Ovary (tissue), 9 donors: ENCODE results near the gene TMC8. TPM values are rescaled to one million over a fixed set of nuclear protein-coding genes. Genes with fewer than 3 reads are reported as not detected.

ENCODE experiments used
- DNase-seq, 5 donors: peaks; one replicate each; pipeline ENCODE4 v3.0.0-alpha.2; 2019 to 2020
- H3K27ac ChIP-seq, 2 donors: fragments of 200-600 bp; one replicate each; pipeline versions ENCODE4 v1.5.1 to v1.8.0; 2019 to 2022
- H3K27me3 ChIP-seq: fragments of 200-600 bp; one replicate; pipeline ENCODE4 v1.8.0; 2022
- H3K36me3 ChIP-seq: fragments of 200-600 bp; sonication (generic); one replicate; pipeline ENCODE4 v1.5.1; 2019
- H3K4me1 ChIP-seq: one replicate; pipeline ENCODE4 v1.8.1; 2013; ENCODE audit warnings: mild to moderate bottlenecking, moderate library complexity; ENCODE audit not compliant: insufficient read depth
- H3K4me3 ChIP-seq: fragments of 200-600 bp; sonication (generic); one replicate; pipeline ENCODE4 v1.5.1; 2017
- H3K9me3 ChIP-seq, 2 donors: fragments of 200-600 bp in 1 of 2; sonication (generic) in 1 of 2; one replicate each; pipeline versions ENCODE4 v1.5.1 to v1.8.1; 2013 to 2019; ENCODE audit warnings: mild to moderate bottlenecking in 1 of 2, moderate library complexity in 1 of 2
- EP300 ChIP-seq: sonication (generic); formaldehyde crosslinking; IDR thresholded peaks from one replicate; pipeline ENCODE4 v1.6.1; 2017; ENCODE audit warnings: antibody characterized with exemption
- POLR2A ChIP-seq: fragments of 450-650 bp; IDR thresholded peaks from one replicate; pipeline ENCODE4 v1.6.1; 2017; ENCODE audit warnings: antibody characterized with exemption, mild to moderate bottlenecking, moderate library complexity
- WGBS, 3 donors: extraction: QIAGEN DNeasy Blood & Tissue Kit in 1 of 3; methylation state at CpG; one replicate each; pipeline versions ENCODE4 v1.1.5 to v1.1.7; 2013 to 2017; 5-methylcytosine and 5-hydroxymethylcytosine counted together
- intact Hi-C, 4 donors: fragments of 100-400 bp; cut with DNase I; formaldehyde crosslinking; loops; one replicate each; pipeline versions ENCODE4 v1.11.0 to v1.15.1; 2022 to 2023
- polyA plus RNA-seq, 2 donors: library from polyadenylated mRNA; stranded (reverse); fragments of 200-250 nt in 1 of 2; fragments of 350-450 nt in 1 of 2; fragmentation: Illumina TruSeq in 1 of 2; extraction: RNeasy Lipid Tissue Mini Kit (QIAGEN cat#74804) in 1 of 2; gene quantifications; one replicate each; pipeline ENCODE4 v1.2.3, GENCODE V29; 2013 to 2014
- total RNA-seq, 7 donors: library from RNA; depleted of rRNA in 2 of 7; stranded (reverse); fragments of >200 nt in 2 of 7; fragmentation: NEBNext Ultra II Directional in 3 of 7; extraction: Animal tissue kit (Norgen Biotek cat#: 25700) in 3 of 7; gene quantifications; one replicate each; pipeline versions ENCODE4 v1.1.0 to v1.2.4, GENCODE V29; 2016 to 2023
- TF ChIP-seq, protein P1 (sequence below), 3 donors: fragments of 450-650 bp in 2 of 3; fragments of 200-600 bp in 1 of 3; IDR thresholded peaks; one replicate each; pipeline versions ENCODE4 v1.5.1 to v1.8.0; 2016 to 2022; ENCODE audit warnings: antibody characterized with exemption in 3 of 3, mild to moderate bottlenecking in 1 of 3
- donor health status: DM: no; HTN: no; CAD: no; lungs with moderate emphysema.
- donor health status: DM: no; HTN: no; CAD: no.
- donor health status: Bipolar disorder and iron deficiency.
- donor health status: DM: yes; HTN: yes; CAD: no.
- donor health status: DM: no; HTN: no; CAD: no.
- donor health status: DM: yes; HTN: yes; CAD: no.

TMC8 gene
- total and polyA plus RNA-seq, 9 donors = 0.94 to 4.2 (median 2.4) TPM

DNA sequence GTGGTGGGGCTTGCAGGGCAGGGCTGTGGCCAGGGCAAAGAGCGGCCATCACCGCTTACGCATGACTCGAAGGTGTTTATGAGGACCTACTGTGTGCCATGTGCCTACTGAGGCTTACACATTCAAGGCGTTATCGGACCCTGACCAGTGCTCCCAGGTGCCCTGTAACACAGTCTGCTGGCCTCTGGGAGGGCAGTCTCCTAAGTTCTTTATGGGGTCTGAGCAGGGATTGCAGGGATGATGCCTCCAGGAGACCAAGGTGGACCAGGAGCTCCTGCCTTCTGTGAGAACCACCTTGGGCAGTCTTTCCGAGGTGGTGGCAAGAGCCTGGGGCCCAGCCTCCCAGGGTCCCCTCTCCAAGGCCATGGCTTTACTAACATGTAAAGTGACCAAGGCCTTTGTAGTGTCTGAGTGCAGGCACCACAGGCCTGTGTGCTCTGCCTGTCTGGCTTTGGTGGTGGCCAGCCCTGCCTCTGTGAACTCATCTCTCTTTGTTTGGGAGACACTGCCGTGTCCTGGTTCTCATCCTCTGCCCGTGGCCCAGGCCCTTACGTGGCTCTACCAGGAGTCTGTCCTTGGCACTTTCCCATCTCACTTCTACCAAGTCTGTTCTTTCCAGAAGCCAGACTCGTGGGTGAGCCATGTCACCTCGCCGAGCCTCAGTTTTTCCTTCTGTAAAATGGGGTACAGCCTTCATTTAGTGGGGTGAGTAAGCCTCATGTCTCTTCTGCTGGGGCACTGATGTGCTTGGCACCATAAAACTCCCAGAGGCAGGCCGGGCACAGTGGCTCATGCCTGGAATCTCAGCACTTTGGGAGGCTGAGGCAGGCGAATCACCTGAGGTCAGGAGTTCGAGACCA is 34.4 kb downstream of the TMC8 start:
- Histone ChIP-seq H3K27me3 (no peaks in the 10 kb centered on the region), H3K36me3 (no peaks in the 10 kb centered on the region), H3K9me3 (no peaks in the 10 kb centered on the region), H3K27ac (no peak overlapping the region), H3K4me1 (peaks cover 5% of the 10 kb centered on the region), H3K4me3 (no peak overlapping the region)
- TF ChIP-seq, protein P1, sequence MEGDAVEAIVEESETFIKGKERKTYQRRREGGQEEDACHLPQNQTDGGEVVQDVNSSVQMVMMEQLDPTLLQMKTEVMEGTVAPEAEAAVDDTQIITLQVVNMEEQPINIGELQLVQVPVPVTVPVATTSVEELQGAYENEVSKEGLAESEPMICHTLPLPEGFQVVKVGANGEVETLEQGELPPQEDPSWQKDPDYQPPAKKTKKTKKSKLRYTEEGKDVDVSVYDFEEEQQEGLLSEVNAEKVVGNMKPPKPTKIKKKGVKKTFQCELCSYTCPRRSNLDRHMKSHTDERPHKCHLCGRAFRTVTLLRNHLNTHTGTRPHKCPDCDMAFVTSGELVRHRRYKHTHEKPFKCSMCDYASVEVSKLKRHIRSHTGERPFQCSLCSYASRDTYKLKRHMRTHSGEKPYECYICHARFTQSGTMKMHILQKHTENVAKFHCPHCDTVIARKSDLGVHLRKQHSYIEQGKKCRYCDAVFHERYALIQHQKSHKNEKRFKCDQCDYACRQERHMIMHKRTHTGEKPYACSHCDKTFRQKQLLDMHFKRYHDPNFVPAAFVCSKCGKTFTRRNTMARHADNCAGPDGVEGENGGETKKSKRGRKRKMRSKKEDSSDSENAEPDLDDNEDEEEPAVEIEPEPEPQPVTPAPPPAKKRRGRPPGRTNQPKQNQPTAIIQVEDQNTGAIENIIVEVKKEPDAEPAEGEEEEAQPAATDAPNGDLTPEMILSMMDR (IDR thresholded peaks at IDR 0.05) = no peak
- no peak for TF ChIP-seq POLR2A
- no peak for TF ChIP-seq EP300
- WGBS, 3 donors = 84 to 97% (median 88%) methylated on average over 16 of the region's 16 CpGs
- DNase-seq = no peak
- intact Hi-C loops = no loop called here

DNA sequence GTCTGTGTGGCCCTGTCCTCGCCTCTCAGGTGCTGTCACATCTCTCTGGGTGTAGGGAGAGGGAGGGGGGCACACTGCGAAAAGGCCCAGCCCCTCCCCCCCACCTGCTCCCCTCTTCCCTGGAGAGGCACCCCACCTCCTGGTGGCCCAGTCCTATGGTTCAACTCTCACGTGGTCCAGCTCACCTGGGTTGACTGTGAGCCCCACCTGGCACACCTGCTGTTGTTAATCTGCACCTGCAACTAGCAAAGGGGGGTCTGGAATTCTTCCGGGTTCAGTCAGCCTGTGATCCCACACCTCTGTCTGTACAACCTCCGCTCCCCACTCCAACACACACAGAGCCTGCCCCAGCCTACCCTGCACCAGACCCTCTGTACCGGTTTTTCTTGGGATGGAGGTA is 35.8 kb downstream of the TMC8 start:
- no peak overlapping the region for H3K27ac ChIP-seq
- no peaks in the 10 kb centered on the region for H3K36me3 ChIP-seq
- peaks cover 5% of the 10 kb centered on the region for H3K4me1 ChIP-seq
- TF ChIP-seq POLR2A (no peak), EP300 (no peak)
- TF ChIP-seq, protein P1 (IDR thresholded peaks at IDR 0.05) = no peak
- no peaks in the 10 kb centered on the region for H3K9me3 ChIP-seq
- intact Hi-C loops = no loop called here
- DNase-seq = no peak
- 62 to 72% (median 66%) methylated on average over 6 of the region's 6 CpGs for WGBS, 3 donors
- no peaks in the 10 kb centered on the region for H3K27me3 ChIP-seq
- no peak overlapping the region for H3K4me3 ChIP-seq

DNA sequence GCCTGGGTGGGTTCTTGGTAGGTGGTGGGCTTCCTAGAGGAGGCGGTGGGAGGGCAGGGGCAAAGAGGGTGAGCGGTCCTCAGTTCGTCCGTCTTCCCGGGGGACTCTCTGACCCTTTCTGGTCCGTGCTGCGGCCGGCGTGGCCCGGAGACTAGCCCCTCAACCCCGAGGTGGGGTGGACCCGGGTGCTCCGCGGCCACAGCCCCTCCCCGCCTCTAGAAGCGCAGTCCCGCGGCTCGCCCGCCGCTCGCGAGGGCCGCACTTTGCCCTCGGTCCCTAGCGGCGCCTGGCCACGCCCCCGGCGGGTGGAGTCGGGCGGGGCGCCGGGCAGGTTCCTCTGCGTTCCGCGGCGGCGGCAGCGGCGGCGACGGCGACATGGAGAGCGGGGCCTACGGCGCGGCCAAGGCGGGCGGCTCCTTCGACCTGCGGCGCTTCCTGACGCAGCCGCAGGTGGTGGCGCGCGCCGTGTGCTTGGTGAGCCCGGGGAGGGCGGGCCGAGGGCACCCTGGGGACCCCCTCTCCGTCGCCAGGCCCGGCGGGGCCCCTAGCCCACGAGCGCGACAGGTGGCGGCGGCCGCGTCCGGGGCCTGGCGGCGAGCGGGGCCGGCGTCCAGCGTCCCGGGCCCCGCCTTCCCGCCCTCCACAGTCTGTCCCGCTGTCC is 37.8 kb downstream of the TMC8 start, which contains the start of gene SYNGR2:
Gene SYNGR2 (plus strand): TSS at position 340 of the 661 bp plus-strand sequence. CDS start 36 bp downstream, at position 376.
- DNase-seq = peak; percentile 76 to 84 (median 80)
- no peaks in the 10 kb centered on the region for H3K27me3 ChIP-seq
- intact Hi-C loops = no loop called here
- H3K9me3 ChIP-seq = no peaks in the 10 kb centered on the region
- 0 to 1% (median 0%) methylated on average over 38 to 84 of the region's 84 CpGs for WGBS, 3 donors
- peaks cover 17% of the 10 kb centered on the region for H3K4me1 ChIP-seq
- H3K4me3 ChIP-seq = peak within 1 kb of the TSS; percentile 78
- no peaks in the 10 kb centered on the region for H3K36me3 ChIP-seq
- TF ChIP-seq, protein P1 (IDR thresholded peaks at IDR 0.05) = no peak
- TF ChIP-seq POLR2A = peak; percentile 79
- H3K27ac ChIP-seq = peak within 1 kb of the TSS; percentile 91 to 95

DNA sequence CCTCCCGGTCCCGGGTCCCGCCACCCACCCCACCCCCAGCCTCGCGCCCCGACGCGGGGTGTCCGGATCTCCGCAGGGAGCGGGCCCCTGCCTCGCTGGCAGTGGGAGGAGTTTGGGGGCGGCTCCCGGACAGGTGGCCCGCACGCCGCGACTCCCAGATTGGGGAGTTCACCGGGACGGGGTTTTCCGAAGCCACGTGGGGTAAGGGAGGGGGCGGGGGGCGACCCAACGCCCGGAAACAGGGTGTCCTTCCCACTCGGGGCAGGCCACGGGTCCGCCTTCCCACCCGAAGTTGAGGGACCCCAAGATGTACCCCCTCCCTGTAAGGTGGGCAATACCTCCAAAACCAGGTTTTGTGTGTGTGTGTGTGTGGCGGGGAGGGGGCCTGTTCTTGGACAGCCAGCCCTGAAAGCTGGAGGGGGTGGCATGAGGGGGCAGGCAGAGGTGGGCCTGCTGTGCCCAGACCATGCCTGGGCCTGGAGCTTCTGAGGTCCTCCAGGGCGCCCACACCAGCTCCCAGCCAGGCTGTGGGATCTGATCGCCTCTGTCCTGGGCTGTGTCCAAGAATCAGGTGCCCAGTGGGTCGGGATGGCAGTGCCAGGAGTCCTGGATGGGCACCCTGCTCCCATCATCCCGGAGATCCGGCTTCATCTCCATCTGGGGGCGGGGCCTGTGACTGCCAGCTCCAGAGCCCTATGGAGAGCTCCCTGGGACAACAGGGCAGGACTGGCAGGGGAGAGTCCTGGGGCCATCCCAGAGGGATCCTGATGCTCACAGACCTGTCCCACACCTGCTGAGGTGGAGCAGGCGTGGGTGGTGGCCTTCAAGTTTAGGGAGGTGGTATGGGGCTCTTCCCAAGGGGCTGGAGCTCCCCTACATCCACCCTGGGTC is 38.6 kb downstream of the TMC8 start:
- Histone ChIP-seq H3K4me1 (peaks cover 18% of the 10 kb centered on the region), H3K27me3 (no peaks in the 10 kb centered on the region), H3K36me3 (no peaks in the 10 kb centered on the region), H3K9me3 (no peaks in the 10 kb centered on the region), H3K27ac (peak overlapping the region; percentile 91 to 95), H3K4me3 (peak overlapping the region; percentile 78)
- 9 to 15% (median 12%) methylated on average over 20 to 38 of the region's 38 CpGs for WGBS, 3 donors
- intact Hi-C loops = no loop called here
- TF ChIP-seq, protein P1 (IDR thresholded peaks at IDR 0.05) = no peak
- TF ChIP-seq EP300 = no peak
- TF ChIP-seq POLR2A = no peak
- DNase-seq = peak; percentile 48 to 69 (median 60)
